HEK293 (cell line): ENCODE data around the gene KCNIP2.

Source experiments
- CTCF ChIP-seq: fragments of 450-650 bp; formaldehyde crosslinking; IDR thresholded peaks from 2 replicates; pipeline ENCODE4 v1.5.1; 2016; ENCODE audit warnings: missing biosample characterization, missing genetic modification characterization
- EGR2 ChIP-seq: fragments of 450-650 bp; formaldehyde crosslinking; IDR thresholded peaks from 2 replicates; pipeline ENCODE4 v1.5.1; 2016; ENCODE audit warnings: low read depth, missing biosample characterization, missing genetic modification characterization
- GLIS2 ChIP-seq: fragments of 450-650 bp; formaldehyde crosslinking; IDR thresholded peaks from 2 replicates; pipeline ENCODE4 v1.5.1; 2016; ENCODE audit warnings: missing biosample characterization, missing genetic modification characterization
- HOXC10 ChIP-seq: sonication (generic); formaldehyde crosslinking; IDR thresholded peaks from 2 replicates; pipeline ENCODE4 v1.8.1; 2023; ENCODE audit warnings: mild to moderate bottlenecking, missing genetic modification reagents
- IKZF3 ChIP-seq: fragments of 450-650 bp; IDR thresholded peaks from 2 replicates; pipeline ENCODE4 v1.5.0; 2018; ENCODE audit warnings: missing biosample characterization, mild to moderate bottlenecking, missing genetic modification characterization, moderate library complexity
- KLF16 ChIP-seq: fragments of 450-650 bp; formaldehyde crosslinking; IDR thresholded peaks from 2 replicates; pipeline ENCODE4 v1.5.1; 2017; ENCODE audit warnings: missing biosample characterization, missing genetic modification characterization
- KLF7 ChIP-seq: fragments of 450-650 bp; formaldehyde crosslinking; IDR thresholded peaks from 2 replicates; pipeline ENCODE4 v1.5.1; 2016; ENCODE audit warnings: missing biosample characterization, missing genetic modification characterization, borderline replicate concordance
- KLF8 ChIP-seq: fragments of 450-650 bp; formaldehyde crosslinking; IDR thresholded peaks from 2 replicates; pipeline ENCODE4 v1.5.1; 2016; ENCODE audit warnings: missing biosample characterization, missing genetic modification characterization
- PRDM4 ChIP-seq: fragments of 450-650 bp; formaldehyde crosslinking; IDR thresholded peaks from 2 replicates; pipeline ENCODE4 v1.5.1; 2017; ENCODE audit warnings: missing biosample characterization, missing genetic modification characterization
- SP2 ChIP-seq: fragments of 450-650 bp; formaldehyde crosslinking; IDR thresholded peaks from 2 replicates; pipeline ENCODE4 v1.5.1; 2016; ENCODE audit warnings: missing biosample characterization, missing genetic modification characterization
- TCF7L2 ChIP-seq: IDR thresholded peaks from 2 replicates; pipeline ENCODE4 v1.6.1; 2011; ENCODE audit warnings: low read depth, mild to moderate bottlenecking, inconsistent platforms, low read length, moderate library complexity, borderline replicate concordance
- TRIM28 ChIP-seq: IDR thresholded peaks from 2 replicates; pipeline ENCODE4 v1.6.1; 2011; ENCODE audit warnings: low read length, control low read depth, borderline replicate concordance
- WT1 ChIP-seq: fragments of 450-650 bp; formaldehyde crosslinking; IDR thresholded peaks from 2 replicates; pipeline ENCODE4 v1.5.1; 2016; ENCODE audit warnings: missing biosample characterization, missing genetic modification characterization
- ZBTB48 ChIP-seq: fragments of 450-650 bp; formaldehyde crosslinking; IDR thresholded peaks from 2 replicates; pipeline ENCODE4 v1.5.1; 2016; ENCODE audit warnings: missing biosample characterization, missing genetic modification characterization
- ZBTB8A ChIP-seq: fragments of 450-650 bp; formaldehyde crosslinking; IDR thresholded peaks from 2 replicates; pipeline ENCODE4 v1.5.1; 2016; ENCODE audit warnings: missing biosample characterization, missing genetic modification characterization
- ZFP37 ChIP-seq: fragments of 450-650 bp; formaldehyde crosslinking; IDR thresholded peaks from 2 replicates; pipeline ENCODE4 v1.5.1; 2016; ENCODE audit warnings: missing biosample characterization, missing genetic modification characterization
- ZFP41 ChIP-seq: fragments of 450-650 bp; formaldehyde crosslinking; IDR thresholded peaks from 2 replicates; pipeline ENCODE4 v1.5.1; 2016; ENCODE audit warnings: missing biosample characterization, missing genetic modification characterization, borderline replicate concordance
- ZIC2 ChIP-seq: fragments of 450-650 bp; formaldehyde crosslinking; IDR thresholded peaks from 2 replicates; pipeline ENCODE4 v1.5.1; 2016; ENCODE audit warnings: missing biosample characterization, missing genetic modification characterization
- ZNF121 ChIP-seq: fragments of 450-650 bp; formaldehyde crosslinking; IDR thresholded peaks from 2 replicates; pipeline ENCODE4 v1.5.1; 2016; ENCODE audit warnings: missing biosample characterization, missing genetic modification characterization
- ZNF155 ChIP-seq: fragments of 450-650 bp; formaldehyde crosslinking; IDR thresholded peaks from 2 replicates; pipeline ENCODE4 v1.5.1; 2016; ENCODE audit warnings: missing biosample characterization, missing genetic modification characterization
- ZNF362 ChIP-seq: fragments of 450-650 bp; formaldehyde crosslinking; IDR thresholded peaks from 2 replicates; pipeline ENCODE4 v1.5.1; 2016; ENCODE audit warnings: missing biosample characterization, missing genetic modification characterization
- ZNF514 ChIP-seq: fragments of 450-650 bp; formaldehyde crosslinking; IDR thresholded peaks from 2 replicates; pipeline ENCODE4 v1.5.1; 2016; ENCODE audit warnings: missing biosample characterization, missing genetic modification characterization
- ZNF610 ChIP-seq: fragments of 450-650 bp; formaldehyde crosslinking; IDR thresholded peaks from 2 replicates; pipeline ENCODE4 v1.5.1; 2016; ENCODE audit warnings: missing biosample characterization, missing genetic modification characterization, borderline replicate concordance
- ZNF629 ChIP-seq: fragments of 450-650 bp; formaldehyde crosslinking; IDR thresholded peaks from 2 replicates; pipeline ENCODE4 v1.5.1; 2017; ENCODE audit warnings: missing biosample characterization, missing genetic modification characterization
- ZNF660 ChIP-seq: fragments of 450-650 bp; IDR thresholded peaks from 2 replicates; pipeline ENCODE4 v1.5.1; 2018; ENCODE audit warnings: missing biosample characterization, mild to moderate bottlenecking, missing genetic modification characterization
- ZNF692 ChIP-seq: fragments of 450-650 bp; formaldehyde crosslinking; IDR thresholded peaks from 2 replicates; pipeline ENCODE4 v1.5.1; 2016; ENCODE audit warnings: missing biosample characterization, missing genetic modification characterization
- ZNF776 ChIP-seq: fragments of 450-650 bp; formaldehyde crosslinking; IDR thresholded peaks from 2 replicates; pipeline ENCODE4 v1.5.0; 2017; ENCODE audit warnings: missing biosample characterization, missing genetic modification characterization, borderline replicate concordance
- ZNF843 ChIP-seq: fragments of 450-650 bp; formaldehyde crosslinking; IDR thresholded peaks from 2 replicates; pipeline ENCODE4 v1.5.1; 2016; ENCODE audit warnings: missing biosample characterization, missing genetic modification characterization
- ZXDB ChIP-seq: fragments of 450-650 bp; formaldehyde crosslinking; IDR thresholded peaks from 2 replicates; pipeline ENCODE4 v1.5.1; 2016; ENCODE audit warnings: missing biosample characterization, missing genetic modification characterization
- TF ChIP-seq, protein P1 (sequence below): fragments of 450-650 bp; formaldehyde crosslinking; IDR thresholded peaks from 2 replicates; pipeline ENCODE4 v1.5.1; 2016; ENCODE audit warnings: missing biosample characterization, missing genetic modification characterization
- TF ChIP-seq, protein P2 (sequence below): fragments of 450-650 bp; IDR thresholded peaks from 2 replicates; pipeline ENCODE4 v1.5.1; 2018; ENCODE audit warnings: missing biosample characterization, mild to moderate bottlenecking, missing genetic modification characterization

Gene KCNIP2

DNA sequence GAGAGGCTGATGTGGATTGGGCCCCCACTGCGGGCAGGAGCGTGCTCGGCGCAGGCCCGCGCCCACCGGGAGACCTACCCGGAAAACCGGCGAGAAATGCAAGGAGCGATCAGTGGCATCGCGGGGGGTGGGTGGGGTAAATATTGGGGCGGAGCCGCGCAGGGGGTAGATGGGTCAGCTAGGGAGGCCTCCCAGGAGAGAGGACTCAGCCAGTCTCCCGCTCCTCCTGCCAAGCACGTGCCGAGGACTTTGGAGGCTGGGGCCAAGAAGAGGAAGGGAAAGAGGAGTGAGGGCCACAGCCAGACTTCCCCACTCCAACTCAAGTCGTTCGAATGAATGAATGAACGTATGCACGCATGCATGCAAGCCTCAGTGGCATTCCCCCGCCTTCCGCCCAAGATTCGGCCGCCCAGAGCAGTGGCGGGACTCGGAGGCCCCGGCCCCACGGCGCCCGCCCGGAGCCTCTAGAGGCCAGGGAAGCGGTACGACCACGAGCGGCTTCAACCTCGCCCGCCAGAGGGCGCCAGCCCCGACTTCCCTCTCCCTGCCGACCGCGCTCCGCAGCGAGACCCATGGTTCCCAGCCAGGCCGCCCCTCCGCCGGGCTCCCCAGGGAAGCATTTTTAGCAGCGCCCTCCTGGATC is 63.9 kb downstream of the KCNIP2 start (continued):
- TF ChIP-seq, protein P1, sequence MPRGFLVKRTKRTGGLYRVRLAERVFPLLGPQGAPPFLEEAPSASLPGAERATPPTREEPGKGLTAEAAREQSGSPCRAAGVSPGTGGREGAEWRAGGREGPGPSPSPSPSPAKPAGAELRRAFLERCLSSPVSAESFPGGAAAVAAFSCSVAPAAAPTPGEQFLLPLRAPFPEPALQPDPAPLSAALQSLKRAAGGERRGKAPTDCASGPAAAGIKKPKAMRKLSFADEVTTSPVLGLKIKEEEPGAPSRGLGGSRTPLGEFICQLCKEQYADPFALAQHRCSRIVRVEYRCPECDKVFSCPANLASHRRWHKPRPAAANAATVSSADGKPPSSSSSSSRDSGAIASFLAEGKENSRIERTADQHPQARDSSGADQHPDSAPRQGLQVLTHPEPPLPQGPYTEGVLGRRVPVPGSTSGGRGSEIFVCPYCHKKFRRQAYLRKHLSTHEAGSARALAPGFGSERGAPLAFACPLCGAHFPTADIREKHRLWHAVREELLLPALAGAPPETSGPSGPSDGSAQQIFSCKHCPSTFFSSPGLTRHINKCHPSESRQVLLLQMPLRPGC (tag by site-specific recombination): no peak
- TF ChIP-seq KLF7 (tag by site-specific recombination) (no peak), KLF8 (no peak; the same call in 1 of the 2 replicates), ZNF514 (tag by site-specific recombination) (no peak), ZNF121 (tag by site-specific recombination) (peak; percentile 68; the same call in 1 of the 2 replicates), ZIC2 (tag by site-specific recombination) (peak; percentile 80), ZNF843 (tag by site-specific recombination) (0 out of 2 replicates have a peak, but pooled peaks have one; percentile 22), ZNF155 (tag by site-specific recombination) (no peak), ZNF660 (tag by site-specific recombination) (peak; percentile 85), ZBTB48 (tag by site-specific recombination) (0 out of 2 replicates have a peak, but pooled peaks have one; percentile 49), ZNF629 (peak; percentile 37), ZNF692 (tag by site-specific recombination) (peak; percentile 71), PRDM4 (tag by site-specific recombination) (no peak), ZNF610 (peak; percentile 86), KLF16 (tag by site-specific recombination) (no peak), EGR2 (tag by site-specific recombination) (no peak), GLIS2 (tag by site-specific recombination) (peak; percentile 79), ZBTB8A (peak; percentile 91), TRIM28 (peak; percentile 79; the same call in 1 of the 2 replicates), HOXC10 (CRISPR knock-in tag) (no peak), ZFP41 (tag by site-specific recombination) (no peak), CTCF (tag by site-specific recombination) (peak; percentile 93), ZNF776 (no peak), TCF7L2 (no peak), ZFP37 (tag by site-specific recombination) (0 out of 2 replicates have a peak, but pooled peaks have one; percentile 39), IKZF3 (tag by site-specific recombination) (peak; percentile 62; the same call in 1 of the 2 replicates), ZNF362 (no peak), SP2 (tag by site-specific recombination) (peak; percentile 36), ZXDB (tag by site-specific recombination) (peak; percentile 32; the same call in 1 of the 2 replicates), WT1 (no peak)
- TF ChIP-seq, protein P2, sequence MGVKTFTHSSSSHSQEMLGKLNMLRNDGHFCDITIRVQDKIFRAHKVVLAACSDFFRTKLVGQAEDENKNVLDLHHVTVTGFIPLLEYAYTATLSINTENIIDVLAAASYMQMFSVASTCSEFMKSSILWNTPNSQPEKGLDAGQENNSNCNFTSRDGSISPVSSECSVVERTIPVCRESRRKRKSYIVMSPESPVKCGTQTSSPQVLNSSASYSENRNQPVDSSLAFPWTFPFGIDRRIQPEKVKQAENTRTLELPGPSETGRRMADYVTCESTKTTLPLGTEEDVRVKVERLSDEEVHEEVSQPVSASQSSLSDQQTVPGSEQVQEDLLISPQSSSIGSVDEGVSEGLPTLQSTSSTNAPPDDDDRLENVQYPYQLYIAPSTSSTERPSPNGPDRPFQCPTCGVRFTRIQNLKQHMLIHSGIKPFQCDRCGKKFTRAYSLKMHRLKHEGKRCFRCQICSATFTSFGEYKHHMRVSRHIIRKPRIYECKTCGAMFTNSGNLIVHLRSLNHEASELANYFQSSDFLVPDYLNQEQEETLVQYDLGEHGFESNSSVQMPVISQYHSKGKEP (tag by site-specific recombination): peak; percentile 46; the same call in 1 of the 2 replicates
